Fibroblast of skin of right biceps (primary cell): Measurements from ENCODE around the gene TXNRD2.
A peak's percentile ranks its signal among the peaks of the same experiment; 100 is the strongest.

ENCODE experiments used
- DNase-seq: peaks from one replicate; pipeline ENCODE4 v3.0.0-alpha.2; 2013

The TXNRD2 gene

GRCh38 chr22:19854778-19855503, 86.7 kb downstream of the TXNRD2 start, which contains the start of the genes GNB1L and RTL10:
GNB1L (minus strand) TSS chr22:19854874; CDS start chr22:19821355, 33,519 bp downstream.
RTL10 (minus strand) TSS chr22:19854874; CDS start chr22:19852261, 2,613 bp downstream.
- DNase-seq, result peak; percentile 96

GRCh38 chr22:19853879-19854777, 87.5 kb downstream of the TXNRD2 start:
- DNase-seq, result no peak

GRCh38 chr22:19853058-19853878, 88.3 kb downstream of the TXNRD2 start:
- DNase-seq, result no peak

- no peak for DNase-seq
Measured at GRCh38 chr22:19852177-19852781, 89.3 kb downstream of the TXNRD2 start.

- no peak for DNase-seq
Measured at GRCh38 chr22:19851291-19852176, 90.1 kb downstream of the TXNRD2 start.

- DNase-seq, result no peak
Measured at GRCh38 chr22:19850763-19851109, 90.9 kb downstream of the TXNRD2 start.

- no peak for DNase-seq
Measured at GRCh38 chr22:19849835-19850762, 91.5 kb downstream of the TXNRD2 start.

GRCh38 chr22:19848298-19849224, 93.1 kb downstream of the TXNRD2 start:
- DNase-seq, result no peak

- DNase-seq, result no peak
Measured at GRCh38 chr22:19847345-19847632, 94.3 kb downstream of the TXNRD2 start.

GRCh38 chr22:19846620-19847344, 94.8 kb downstream of the TXNRD2 start:
- DNase-seq, result no peak

- no peak for DNase-seq
Measured at GRCh38 chr22:19845054-19845722, 96.4 kb downstream of the TXNRD2 start.

- DNase-seq, result peak; percentile 19
Measured at GRCh38 chr22:19844377-19845053, 97.1 kb downstream of the TXNRD2 start.

GRCh38 chr22:19843857-19844376, 97.7 kb downstream of the TXNRD2 start:
- no peak for DNase-seq

- no peak for DNase-seq
Measured at GRCh38 chr22:19843107-19843856, 98.3 kb downstream of the TXNRD2 start.

GRCh38 chr22:19842393-19843106, 99.1 kb downstream of the TXNRD2 start:
- DNase-seq, result no peak
